Measurements from ENCODE around the gene CCDC110. TPM values are rescaled to one million over a fixed set of nuclear protein-coding genes. Genes with fewer than 3 reads are reported as not detected.

CCDC110 gene
- polyA plus RNA-seq, 1 donor (not counting 4 experiments of a cell fraction or from before 2014, with no cell fraction given) = not detected

DNA sequence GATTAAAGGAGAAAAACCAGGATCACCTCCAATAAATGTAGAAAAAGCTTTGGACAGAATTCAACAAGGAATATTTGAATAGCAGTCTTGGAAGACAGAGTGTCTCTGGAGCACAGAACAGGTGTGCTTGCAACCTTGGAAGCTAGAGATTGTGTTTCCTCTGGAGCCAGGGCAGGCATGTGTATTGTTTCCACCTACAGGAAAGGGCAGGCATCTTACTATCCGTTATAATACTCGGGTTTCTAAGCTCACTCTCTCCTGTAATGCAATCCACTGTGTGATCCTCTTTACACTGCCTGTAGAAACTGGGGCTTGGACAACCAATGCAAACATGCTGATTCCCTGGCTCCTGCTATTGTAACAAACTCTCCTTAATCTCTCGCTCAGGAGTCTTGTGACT, 14.4 kb downstream of the CCDC110 start:
- FAIRE-seq (no peak), DNase-seq (ENCODE audit: low read depth, low spot score) (no peak)
- dilution Hi-C loops (cut with MboI; ENCODE audit: extremely low pct_ligation_motif_present, low sequenced_read_pairs) = no loop called here
- H3K27ac ChIP-seq (ENCODE audit: control insufficient read depth, insufficient read depth, low read length) = no peak overlapping the region
- H3K9ac ChIP-seq (ENCODE audit: control insufficient read depth, extremely low read depth, insufficient read depth, low read length) = no peak overlapping the region
- H3K79me2 ChIP-seq (ENCODE audit: control insufficient read depth, insufficient read depth, low read length) = no peaks in the 10 kb centered on the region
- no peak overlapping the region for H3K4me3 ChIP-seq (ENCODE audit: control insufficient read depth in 2 of 3, extremely low read depth in 1 of 3, insufficient read depth in 2 of 3, low read depth in 1 of 3, low read length in 3 of 3)
- H3K27me3 ChIP-seq (ENCODE audit: control insufficient read depth, extremely low read depth, insufficient read depth, low read length) = no peaks in the 10 kb centered on the region
- no peak for TF ChIP-seq CTCF (optimal IDR thresholded peaks at IDR 0.05 in 1 of 3, IDR thresholded peaks at IDR 0.05 in 1 of 3, conservative IDR thresholded peaks at IDR 0.05 in 1 of 3; ENCODE audit: extremely low read depth in 1 of 3, insufficient read depth in 2 of 3, low read length in 3 of 3)
- H3K9me1 ChIP-seq (ENCODE audit: control insufficient read depth, extremely low read depth, insufficient read depth, low read length) = no peaks in the 10 kb centered on the region
- H3K36me3 ChIP-seq (ENCODE audit: control insufficient read depth in 2 of 2, extremely low read depth in 1 of 2, insufficient read depth in 2 of 2, low read length in 2 of 2) = no peaks in the 10 kb centered on the region
- no peaks in the 10 kb centered on the region for H3K9me3 ChIP-seq (ENCODE audit: control insufficient read depth, low read depth, low read length)
- H4K20me1 ChIP-seq (ENCODE audit: control insufficient read depth, extremely low read depth, insufficient read depth, low read length) = no peaks in the 10 kb centered on the region
- H3K4me1 ChIP-seq (ENCODE audit: control insufficient read depth, extremely low read depth, insufficient read depth, low read length) = no peaks in the 10 kb centered on the region
- H3K4me2 ChIP-seq (ENCODE audit: control insufficient read depth, extremely low read depth, insufficient read depth, low read depth, low read length) = no peak overlapping the region
- no peak overlapping the region for H2AFZ ChIP-seq (ENCODE audit: control insufficient read depth, low read length)

DNA sequence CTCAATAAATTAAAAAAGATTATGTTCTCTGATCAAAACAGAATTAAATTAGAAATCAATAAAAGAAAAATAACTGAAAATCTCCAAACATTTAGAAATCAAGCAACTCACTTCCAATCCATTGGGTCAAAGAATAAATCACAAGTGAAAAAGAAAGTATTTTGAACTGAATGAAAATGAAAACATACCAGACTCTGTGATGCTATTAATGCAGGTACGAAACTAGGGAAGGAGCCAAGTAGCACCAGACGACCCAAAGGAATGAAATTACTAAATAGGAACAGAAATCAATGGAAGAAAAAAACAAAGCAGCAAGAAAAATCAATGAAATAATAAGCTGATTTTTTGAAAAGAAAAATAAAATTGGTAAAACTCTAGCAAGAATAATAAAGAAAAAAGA, 15.4 kb downstream of the CCDC110 start:
- H3K4me3 ChIP-seq (ENCODE audit: control insufficient read depth in 2 of 3, extremely low read depth in 1 of 3, insufficient read depth in 2 of 3, low read depth in 1 of 3, low read length in 3 of 3) = no peak overlapping the region
- H4K20me1 ChIP-seq (ENCODE audit: control insufficient read depth, extremely low read depth, insufficient read depth, low read length) = no peaks in the 10 kb centered on the region
- no peaks in the 10 kb centered on the region for H3K36me3 ChIP-seq (ENCODE audit: control insufficient read depth in 2 of 2, extremely low read depth in 1 of 2, insufficient read depth in 2 of 2, low read length in 2 of 2)
- no peaks in the 10 kb centered on the region for H3K4me1 ChIP-seq (ENCODE audit: control insufficient read depth, extremely low read depth, insufficient read depth, low read length)
- no peak overlapping the region for H3K27ac ChIP-seq (ENCODE audit: control insufficient read depth, insufficient read depth, low read length)
- no peak overlapping the region for H3K4me2 ChIP-seq (ENCODE audit: control insufficient read depth, extremely low read depth, insufficient read depth, low read depth, low read length)
- FAIRE-seq = no peak
- H3K9me3 ChIP-seq (ENCODE audit: control insufficient read depth, low read depth, low read length) = no peaks in the 10 kb centered on the region
- H3K27me3 ChIP-seq (ENCODE audit: control insufficient read depth, extremely low read depth, insufficient read depth, low read length) = no peaks in the 10 kb centered on the region
- DNase-seq (ENCODE audit: low read depth, low spot score) = no peak
- H3K9me1 ChIP-seq (ENCODE audit: control insufficient read depth, extremely low read depth, insufficient read depth, low read length) = no peaks in the 10 kb centered on the region
- H2AFZ ChIP-seq (ENCODE audit: control insufficient read depth, low read length) = no peak overlapping the region
- no peak overlapping the region for H3K9ac ChIP-seq (ENCODE audit: control insufficient read depth, extremely low read depth, insufficient read depth, low read length)
- H3K79me2 ChIP-seq (ENCODE audit: control insufficient read depth, insufficient read depth, low read length) = no peaks in the 10 kb centered on the region
- dilution Hi-C loops (cut with MboI; ENCODE audit: extremely low pct_ligation_motif_present, low sequenced_read_pairs) = no loop called here
- TF ChIP-seq EZH2 (IDR thresholded peaks at IDR 0.05; ENCODE audit: low read length) (no peak), CTCF (optimal IDR thresholded peaks at IDR 0.05 in 1 of 3, IDR thresholded peaks at IDR 0.05 in 1 of 3, conservative IDR thresholded peaks at IDR 0.05 in 1 of 3; ENCODE audit: extremely low read depth in 1 of 3, insufficient read depth in 2 of 3, low read length in 3 of 3) (no peak)
